Measurements from ENCODE around the gene KRTAP10-11. TPM values are rescaled to one million over a fixed set of nuclear protein-coding genes. Genes with fewer than 3 reads are reported as not detected.

KRTAP10-11 gene
- total and polyA plus RNA-seq, 8 donors = not detected

- Histone ChIP-seq H3K9me3 (peaks cover 0 to 23% of the 10 kb centered on the region in 2 donors), H3K4me3 (no peak overlapping the region), H3K27ac (no peak overlapping the region), H3K36me3 (no peaks in the 10 kb centered on the region), H3K27me3 (peaks cover 0 to 34% of the 10 kb centered on the region in 2 donors), H3K4me1 (no peaks in the 10 kb centered on the region)
- DNase-seq = no peak
- TF ChIP-seq CTCF (IDR thresholded peaks at IDR 0.05) = no peak
- intact Hi-C loops (cut with DNase I) = no loop called here
- ATAC-seq = no peak
Measured at GRCh38 chr21:44643741-44644310, 2.4 kb upstream of the KRTAP10-11 start.

- ATAC-seq = no peak
- intact Hi-C loops (cut with DNase I) = no loop called here
- H3K9me3 ChIP-seq = peaks cover 0 to 23% of the 10 kb centered on the region in 2 donors
Measured at GRCh38 chr21:44644878-44645277, 1.3 kb upstream of the KRTAP10-11 start.

GRCh38 chr21:44647222-44647552 is 973 bp downstream of the KRTAP10-11 start:
- no peaks in the 10 kb centered on the region for H3K4me1 ChIP-seq
- no peaks in the 10 kb centered on the region for H3K36me3 ChIP-seq
- H3K27me3 ChIP-seq = peaks cover 0 to 32% of the 10 kb centered on the region in 2 donors
- H3K27ac ChIP-seq = no peak overlapping the region
- no peak for DNase-seq
- intact Hi-C loops (cut with DNase I) = no loop called here
- peaks cover 0 to 14% of the 10 kb centered on the region in 2 donors for H3K9me3 ChIP-seq
- no peak for TF ChIP-seq CTCF (IDR thresholded peaks at IDR 0.05)
- no peak overlapping the region for H3K4me3 ChIP-seq
- ATAC-seq = no peak

More at GRCh38 chr21:44644878-44645277, 1.3 kb upstream of the KRTAP10-11 start:
- Histone ChIP-seq H3K27me3 (peaks cover 0 to 32% of the 10 kb centered on the region in 2 donors), H3K4me1 (no peaks in the 10 kb centered on the region), H3K4me3 (no peak overlapping the region), H3K36me3 (no peaks in the 10 kb centered on the region), H3K27ac (no peak overlapping the region)
- no peak for TF ChIP-seq CTCF (IDR thresholded peaks at IDR 0.05)
- no peak for DNase-seq

- no peak for TF ChIP-seq CTCF (IDR thresholded peaks at IDR 0.05)
- Histone ChIP-seq H3K27me3 (peaks cover 0 to 41% of the 10 kb centered on the region in 2 donors), H3K27ac (no peak overlapping the region), H3K4me1 (no peaks in the 10 kb centered on the region), H3K4me3 (no peak overlapping the region), H3K36me3 (no peaks in the 10 kb centered on the region), H3K9me3 (peaks cover 0 to 14% of the 10 kb centered on the region in 2 donors)
- ATAC-seq (no peak), DNase-seq (peak in 1 of 4 donors; percentile 64)
- intact Hi-C loops (cut with DNase I) = no loop called here
Measured at GRCh38 chr21:44648557-44649311, 2.5 kb downstream of the KRTAP10-11 start.

- Histone ChIP-seq H3K4me1 (no peaks in the 10 kb centered on the region), H3K36me3 (no peaks in the 10 kb centered on the region), H3K4me3 (no peak overlapping the region), H3K27me3 (peaks cover 0 to 49% of the 10 kb centered on the region in 2 donors), H3K27ac (no peak overlapping the region), H3K9me3 (peaks cover 0 to 7% of the 10 kb centered on the region in 2 donors)
- DNase-seq (peak in 2 of 4 donors; percentile 22 to 41), ATAC-seq (no peak)
- TF ChIP-seq CTCF (IDR thresholded peaks at IDR 0.05) = no peak
- intact Hi-C loops (cut with DNase I) = no loop called here
Measured at GRCh38 chr21:44649521-44650100, 3.4 kb downstream of the KRTAP10-11 start.
